ENCODE data around the gene HTR4.
A peak's percentile ranks its signal among the peaks of the same experiment; 100 is the strongest.
"Not testable (repeated sequence)": the region's sequence is repeated elsewhere in the genome, so short reads cannot be mapped to it uniquely, and the experiment has no call there.

HTR4 gene

GRCh38 chr5:148541054-148541835 lies 113.1 kb downstream of the HTR4 start:
- DNase-seq (ENCODE audit: low spot score in 2 of 2) (no peak), ATAC-seq (peak; percentile 57)
- Mint-ChIP-seq H3K4me3 (no peak overlapping the region), H3K4me1 (no peaks in the 10 kb centered on the region), H3K9me3 (peaks cover 4% of the 10 kb centered on the region), H3K27ac (no peak overlapping the region), H3K36me3 (no peaks in the 10 kb centered on the region)

GRCh38 chr5:148540647-148541046 lies 113.7 kb downstream of the HTR4 start:
- Mint-ChIP-seq H3K4me3 (no peak overlapping the region), H3K9me3 (peaks cover 4% of the 10 kb centered on the region), H3K36me3 (no peaks in the 10 kb centered on the region), H3K27ac (no peak overlapping the region), H3K4me1 (no peaks in the 10 kb centered on the region)
- no peak for ATAC-seq
- no peak for DNase-seq (ENCODE audit: low spot score in 2 of 2)

DNA sequence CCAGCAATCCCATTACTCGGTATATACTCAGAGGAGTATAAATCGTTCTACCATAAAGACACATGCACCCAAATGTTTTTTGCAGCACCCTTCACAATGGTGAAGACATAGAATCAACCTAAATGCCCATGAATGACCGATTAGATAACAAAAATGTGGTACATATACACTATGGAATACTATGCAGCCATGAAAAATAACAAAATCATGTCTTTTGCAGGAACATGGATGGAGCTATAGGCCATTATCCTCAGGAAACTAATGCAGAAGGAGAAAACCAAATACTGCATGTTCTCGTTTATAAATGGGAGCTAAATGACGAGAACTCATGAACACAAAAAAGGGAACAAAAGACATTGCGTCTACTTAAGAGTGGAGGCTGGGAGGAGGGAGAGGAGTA lies 114.5 kb downstream of the HTR4 start:
- Mint-ChIP-seq H3K9me3 (peaks cover 4% of the 10 kb centered on the region), H3K4me1 (no peaks in the 10 kb centered on the region), H3K4me3 (no peak overlapping the region), H3K36me3 (no peaks in the 10 kb centered on the region), H3K27ac (no peak overlapping the region)
- no peak for ATAC-seq
- DNase-seq (ENCODE audit: low spot score in 2 of 2) = no peak

DNA sequence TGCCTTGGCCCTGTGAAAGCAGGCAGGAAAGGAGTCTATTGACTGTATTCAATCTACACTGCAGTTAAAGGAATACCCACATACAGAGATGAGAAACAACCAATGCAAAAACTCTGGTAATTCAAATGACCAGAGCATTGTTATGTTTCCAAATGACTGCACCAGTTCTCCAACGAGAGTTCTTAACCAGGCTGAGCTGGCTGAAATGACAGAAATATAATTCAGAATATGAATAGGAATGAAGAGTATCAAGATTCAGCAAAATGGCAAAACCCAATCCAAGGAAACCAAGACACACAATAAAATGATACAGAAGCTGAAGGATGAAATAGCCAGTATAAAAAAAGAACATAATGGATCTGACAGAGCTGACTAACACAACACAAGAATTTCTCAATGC lies 119.1 kb downstream of the HTR4 start:
- Mint-ChIP-seq H3K36me3 (no peaks in the 10 kb centered on the region), H3K27ac (no peak overlapping the region), H3K4me1 (no peaks in the 10 kb centered on the region), H3K4me3 (no peak overlapping the region), H3K9me3 (peaks cover 4% of the 10 kb centered on the region)
- DNase-seq (ENCODE audit: low spot score in 2 of 2) (no peak), ATAC-seq (no peak)

DNA sequence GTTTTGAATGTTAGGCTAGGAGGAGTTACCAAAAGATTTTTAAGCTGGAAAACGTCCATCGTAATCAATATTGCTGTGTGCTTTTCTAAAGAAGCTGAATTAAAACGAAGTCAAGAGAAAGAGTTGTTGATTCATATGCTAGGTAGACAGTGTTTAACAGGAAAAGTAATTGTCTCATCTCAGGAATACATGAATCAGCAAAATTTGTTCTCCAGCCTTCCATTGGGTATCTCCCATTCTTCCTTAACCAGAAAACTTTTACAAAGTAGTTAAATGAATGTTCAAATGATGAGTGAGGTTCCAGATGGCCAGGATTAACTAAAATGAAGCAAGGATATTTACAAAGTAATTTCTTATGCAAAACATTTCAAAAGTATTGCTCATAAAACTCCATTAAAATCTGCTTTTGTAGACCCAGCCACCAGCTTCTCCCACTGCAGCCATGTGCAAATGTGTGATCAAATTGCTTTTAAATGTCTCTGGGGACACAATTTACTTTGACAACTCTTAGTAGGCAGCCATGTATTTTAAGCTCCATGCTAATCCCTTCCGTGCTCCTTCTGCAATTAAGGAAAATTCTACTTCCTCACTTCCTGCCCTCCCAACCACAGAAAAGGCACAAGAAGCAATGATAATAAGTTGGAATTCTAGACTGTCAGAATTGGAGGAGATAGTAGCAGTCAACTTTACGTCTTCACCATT lies 121.2 kb downstream of the HTR4 start:
- no peaks in the 10 kb centered on the region for H3K4me1 Mint-ChIP-seq
- no peak overlapping the region for H3K27ac Mint-ChIP-seq
- ATAC-seq (no peak), DNase-seq (ENCODE audit: low spot score in 2 of 2) (no peak)
- no peak overlapping the region for H3K4me3 Mint-ChIP-seq
- peaks cover 7% of the 10 kb centered on the region for H3K9me3 Mint-ChIP-seq
- no peaks in the 10 kb centered on the region for H3K36me3 Mint-ChIP-seq

DNA sequence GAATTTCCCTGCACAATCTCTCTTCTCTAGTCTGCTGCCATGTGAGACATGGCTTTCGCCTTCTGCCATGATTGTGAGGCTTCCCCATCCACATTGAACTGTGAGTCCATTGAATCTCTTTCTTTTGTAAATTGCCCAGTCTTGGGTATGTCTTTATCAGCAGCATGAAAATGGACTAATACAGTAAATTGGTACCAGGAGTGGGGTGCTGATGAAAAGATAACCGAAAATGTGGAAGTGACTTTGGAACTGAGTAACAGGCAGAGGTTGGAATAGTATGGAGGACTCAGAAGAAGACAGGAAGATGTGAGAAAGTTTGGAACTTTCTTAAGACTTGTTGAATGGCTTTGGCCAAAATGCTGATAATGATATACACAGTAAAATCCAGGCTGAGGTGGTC lies 124.9 kb downstream of the HTR4 start:
- ATAC-seq; H3K4me3 Mint-ChIP-seq; H3K27ac Mint-ChIP-seq; H3K9me3 Mint-ChIP-seq; H3K4me1 Mint-ChIP-seq; DNase-seq (ENCODE audit: low spot score in 2 of 2); H3K36me3 Mint-ChIP-seq: not testable (repeated sequence)

DNA sequence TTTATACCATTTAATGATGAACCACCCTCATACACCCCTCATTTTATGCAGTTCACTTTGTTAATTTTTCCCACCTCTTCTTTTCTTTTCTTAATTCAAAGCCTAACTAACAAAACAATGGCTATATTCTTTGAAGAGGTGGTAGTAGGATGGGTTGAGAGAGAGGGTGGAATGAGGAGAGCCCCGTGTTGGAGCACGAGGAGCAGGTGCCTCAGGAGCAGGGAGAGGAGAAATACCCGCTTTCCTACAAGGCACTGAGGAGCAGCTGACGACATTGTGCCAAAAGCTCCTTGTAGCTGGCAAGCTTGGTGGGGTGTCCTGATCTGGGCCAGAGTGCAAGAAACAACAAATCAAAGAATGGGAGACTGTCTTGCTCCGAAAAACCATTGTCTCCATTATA lies 129.6 kb downstream of the HTR4 start:
- Mint-ChIP-seq H3K9me3 (peaks cover 5% of the 10 kb centered on the region), H3K36me3 (no peaks in the 10 kb centered on the region), H3K27ac (no peak overlapping the region), H3K4me1 (no peaks in the 10 kb centered on the region), H3K4me3 (no peak overlapping the region)
- DNase-seq (ENCODE audit: low spot score in 2 of 2) (no peak), ATAC-seq (no peak)

DNA sequence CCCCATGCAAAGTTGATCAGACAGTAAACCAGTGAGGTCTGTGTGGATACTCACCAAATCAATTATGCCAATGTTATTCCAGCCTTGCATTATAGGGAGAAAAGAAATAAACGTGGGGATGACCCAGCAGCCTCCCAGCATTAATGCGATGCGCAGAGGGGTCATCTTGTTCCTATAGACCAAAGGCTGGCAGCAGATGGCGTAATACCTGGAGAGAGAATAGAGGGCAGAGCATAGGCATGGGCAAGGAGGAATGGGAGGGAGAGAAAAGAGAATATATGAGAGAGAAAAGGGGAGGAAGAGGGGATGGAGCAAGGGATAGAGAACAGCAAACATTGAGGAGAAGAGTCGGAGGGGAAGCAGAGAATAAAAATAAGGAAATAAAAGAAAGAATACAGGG lies 131.2 kb downstream of the HTR4 start:
- no peak for ATAC-seq
- H3K4me1 Mint-ChIP-seq = no peaks in the 10 kb centered on the region
- DNase-seq (ENCODE audit: low spot score in 2 of 2) = no peak
- H3K36me3 Mint-ChIP-seq = no peaks in the 10 kb centered on the region
- no peaks in the 10 kb centered on the region for H3K9me3 Mint-ChIP-seq
- no peak overlapping the region for H3K27ac Mint-ChIP-seq
- no peak overlapping the region for H3K4me3 Mint-ChIP-seq

DNA sequence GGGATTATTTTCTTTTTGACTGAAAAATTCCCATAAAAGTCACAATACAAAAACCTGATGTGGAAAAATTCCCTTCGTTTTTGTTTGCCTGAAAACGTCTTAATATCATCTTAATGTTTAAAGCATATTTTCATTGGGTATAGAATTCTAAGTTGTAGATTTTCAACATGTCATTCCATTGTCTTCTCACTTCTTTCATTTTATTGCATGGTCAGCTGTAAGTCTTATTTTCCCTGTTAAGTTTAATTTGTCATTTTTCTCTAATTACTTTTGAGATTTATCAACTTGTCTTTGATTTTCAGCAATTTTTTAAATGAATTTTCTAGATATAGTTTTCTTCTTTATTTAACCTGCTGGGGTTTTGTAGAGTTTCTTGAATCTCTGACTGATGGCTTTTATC lies 138.9 kb downstream of the HTR4 start:
- Mint-ChIP-seq H3K4me1 (no peaks in the 10 kb centered on the region), H3K36me3 (no peaks in the 10 kb centered on the region), H3K9me3 (peaks cover 8% of the 10 kb centered on the region), H3K4me3 (no peak overlapping the region), H3K27ac (no peak overlapping the region)
- DNase-seq (ENCODE audit: low spot score in 2 of 2) = no peak
- ATAC-seq = no peak

DNA sequence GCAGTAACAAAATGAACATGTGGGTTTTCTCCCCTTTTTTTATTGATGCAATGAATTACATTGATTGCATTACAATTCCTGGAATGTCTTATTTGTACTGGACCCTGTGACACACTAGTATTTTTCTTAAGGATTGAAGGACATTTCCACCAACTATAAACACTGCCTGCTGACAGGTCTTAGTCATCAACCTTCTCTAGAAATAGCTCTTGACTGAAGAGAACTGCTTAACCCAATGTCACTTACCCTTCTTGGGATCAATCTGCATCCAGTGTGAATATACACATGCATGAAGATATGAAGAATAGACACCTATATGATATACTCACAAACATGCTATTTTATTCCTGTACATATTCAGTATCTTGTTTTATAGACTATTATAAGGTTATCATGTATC lies 140.0 kb downstream of the HTR4 start:
- ATAC-seq = no peak
- no peak overlapping the region for H3K27ac Mint-ChIP-seq
- H3K36me3 Mint-ChIP-seq = no peaks in the 10 kb centered on the region

DNA sequence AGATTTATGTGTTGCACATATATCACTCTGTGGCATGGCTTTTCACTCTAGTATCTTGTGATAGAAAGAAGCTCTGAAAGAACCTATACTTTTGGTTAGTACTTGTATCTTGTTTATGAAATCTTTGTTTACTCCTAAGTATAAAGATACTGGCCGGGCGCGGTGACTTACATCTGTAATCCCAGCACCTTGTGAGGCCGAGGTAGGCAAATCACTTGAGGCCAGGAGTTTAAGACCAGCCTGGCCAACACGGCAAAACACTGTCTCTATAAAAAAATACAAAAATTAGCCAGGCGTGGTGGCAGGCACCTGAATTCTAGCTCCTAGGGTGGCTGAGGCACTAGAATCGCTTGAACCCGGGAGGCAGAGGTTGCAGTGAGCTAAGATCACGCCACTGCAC lies 141.8 kb downstream of the HTR4 start:
- ATAC-seq (no peak), DNase-seq (ENCODE audit: low spot score in 2 of 2) (no peak)
- no peak overlapping the region for H3K27ac Mint-ChIP-seq
- peaks cover 8% of the 10 kb centered on the region for H3K9me3 Mint-ChIP-seq
- H3K4me1 Mint-ChIP-seq = no peaks in the 10 kb centered on the region
- H3K36me3 Mint-ChIP-seq = no peaks in the 10 kb centered on the region
- H3K4me3 Mint-ChIP-seq = no peak overlapping the region

More for the DNA sequence above, 140.0 kb downstream of the HTR4 start:
- Mint-ChIP-seq H3K9me3 (peaks cover 8% of the 10 kb centered on the region), H3K4me1 (no peaks in the 10 kb centered on the region), H3K4me3 (no peak overlapping the region)
- DNase-seq (ENCODE audit: low spot score in 2 of 2) = no peak

DNA sequence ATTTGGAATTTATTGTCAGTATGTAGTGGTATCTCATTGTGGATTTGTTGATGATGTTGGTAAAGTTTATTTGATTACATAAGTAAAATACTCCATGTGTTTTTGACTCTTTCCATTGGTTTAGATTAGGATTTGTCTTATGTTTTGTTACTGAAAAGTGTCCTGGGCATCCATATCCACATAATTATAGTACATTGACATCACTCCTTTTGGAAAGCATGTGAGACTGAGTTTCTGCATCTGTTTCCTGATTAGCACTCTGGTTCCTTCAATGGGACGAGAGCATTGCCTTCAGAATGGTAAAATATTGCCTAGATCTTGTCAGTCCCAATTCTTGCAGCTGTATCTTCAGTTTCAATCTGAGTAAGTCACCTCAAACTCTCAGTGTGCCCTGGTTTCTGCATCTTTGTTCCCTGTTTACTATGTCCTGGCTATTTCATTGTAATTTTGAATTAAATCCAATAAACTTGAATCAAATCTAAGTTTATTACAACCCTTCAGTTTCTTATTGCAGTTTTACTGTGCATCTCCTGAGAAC lies 142.4 kb downstream of the HTR4 start:
- no peak overlapping the region for H3K4me3 Mint-ChIP-seq
- no peaks in the 10 kb centered on the region for H3K4me1 Mint-ChIP-seq
- DNase-seq (ENCODE audit: low spot score in 2 of 2) (no peak), ATAC-seq (no peak)
- H3K27ac Mint-ChIP-seq = no peak overlapping the region
- peaks cover 8% of the 10 kb centered on the region for H3K9me3 Mint-ChIP-seq
- H3K36me3 Mint-ChIP-seq = no peaks in the 10 kb centered on the region

DNA sequence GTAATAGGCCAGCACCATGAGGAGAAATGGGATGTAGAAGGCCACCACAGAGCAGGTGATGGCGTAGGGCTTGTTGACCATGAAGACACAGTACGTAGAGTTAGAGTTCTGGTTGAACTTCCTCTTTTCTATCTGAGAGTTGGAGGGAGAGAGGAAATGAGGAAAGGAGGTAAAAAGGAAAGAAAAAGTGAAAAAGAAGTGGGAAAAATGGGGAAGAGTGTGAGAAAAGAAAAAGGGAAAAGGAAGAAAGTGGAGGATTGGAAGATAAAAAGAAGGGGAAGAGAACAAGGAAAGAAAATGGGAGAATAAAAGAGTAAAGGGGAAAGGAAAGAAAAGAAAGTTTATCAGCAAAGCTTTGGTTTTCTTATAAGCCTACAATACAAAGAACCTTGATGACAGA lies 144.4 kb downstream of the HTR4 start:
- ATAC-seq = no peak
- no peaks in the 10 kb centered on the region for H3K36me3 Mint-ChIP-seq
- H3K4me3 Mint-ChIP-seq = no peak overlapping the region
- no peak for DNase-seq (ENCODE audit: low spot score in 2 of 2)
- no peak overlapping the region for H3K27ac Mint-ChIP-seq
- H3K9me3 Mint-ChIP-seq = no peaks in the 10 kb centered on the region
- no peaks in the 10 kb centered on the region for H3K4me1 Mint-ChIP-seq

DNA sequence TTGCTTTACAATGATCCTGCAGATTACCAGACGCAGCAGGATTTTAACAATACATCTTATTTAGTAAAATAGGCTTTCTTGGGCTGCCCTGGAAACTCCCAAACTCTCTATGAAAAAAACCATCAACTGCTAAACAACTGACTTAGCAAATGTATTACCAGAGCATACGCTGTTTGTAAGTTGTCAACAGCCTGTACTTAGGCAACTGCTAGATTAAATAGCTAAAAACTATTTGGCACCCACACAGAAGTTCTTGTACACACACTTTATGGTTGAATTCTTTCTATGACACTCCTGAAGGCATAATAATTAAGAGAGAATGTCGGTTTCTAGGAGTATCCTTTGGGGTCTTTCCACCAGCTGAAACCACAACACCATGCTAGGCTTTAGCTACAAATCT lies 146.7 kb downstream of the HTR4 start:
- no peaks in the 10 kb centered on the region for H3K4me1 Mint-ChIP-seq
- no peaks in the 10 kb centered on the region for H3K36me3 Mint-ChIP-seq
- no peak overlapping the region for H3K27ac Mint-ChIP-seq
- no peaks in the 10 kb centered on the region for H3K9me3 Mint-ChIP-seq
- DNase-seq (ENCODE audit: low spot score in 2 of 2) = no peak
- H3K4me3 Mint-ChIP-seq = no peak overlapping the region
- no peak for ATAC-seq

DNA sequence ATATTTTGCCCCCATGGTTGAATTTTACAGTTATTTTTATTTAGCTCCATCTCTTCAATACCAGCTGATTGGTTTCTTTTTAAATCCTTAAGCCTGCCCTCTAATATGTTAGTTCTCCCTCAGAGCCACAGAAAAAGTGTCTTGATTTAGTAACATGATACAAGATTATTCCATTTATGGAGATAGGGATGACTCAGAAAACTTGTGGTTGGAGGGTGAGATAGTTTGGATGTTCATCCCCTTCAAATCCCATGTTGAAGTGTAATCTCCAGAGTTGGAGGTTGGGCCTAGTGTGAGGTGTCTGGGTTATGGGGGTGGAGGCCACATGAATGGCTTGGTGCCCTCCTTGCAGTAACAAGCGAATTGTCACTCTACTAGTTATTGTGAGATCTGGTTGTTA lies 154.9 kb downstream of the HTR4 start:
- Mint-ChIP-seq H3K27ac (no peak overlapping the region), H3K36me3 (no peaks in the 10 kb centered on the region), H3K9me3 (no peaks in the 10 kb centered on the region), H3K4me1 (no peaks in the 10 kb centered on the region), H3K4me3 (no peak overlapping the region)
- DNase-seq (ENCODE audit: low spot score in 2 of 2) (no peak), ATAC-seq (no peak)

DNA sequence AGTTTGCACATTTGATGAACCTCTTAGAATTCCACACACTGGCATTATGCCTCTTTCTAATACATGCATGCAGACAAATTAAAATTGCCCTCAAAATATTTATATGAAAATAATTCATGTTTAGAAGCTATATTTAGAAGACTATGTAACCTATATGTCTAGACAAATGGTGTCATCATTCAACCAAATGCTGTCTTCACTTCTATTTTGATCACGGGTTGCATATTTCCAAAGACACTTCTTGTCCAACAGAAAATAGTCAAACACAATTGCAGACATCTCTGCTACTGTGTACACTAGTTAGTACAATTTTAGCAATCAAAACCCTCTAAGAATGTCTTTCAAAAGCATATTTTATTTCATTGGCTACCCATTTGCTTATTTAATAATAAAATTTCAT lies 156.6 kb downstream of the HTR4 start:
- Mint-ChIP-seq H3K4me3 (no peak overlapping the region), H3K9me3 (no peaks in the 10 kb centered on the region), H3K27ac (no peak overlapping the region), H3K36me3 (no peaks in the 10 kb centered on the region), H3K4me1 (no peaks in the 10 kb centered on the region)
- DNase-seq (ENCODE audit: low spot score in 2 of 2) (no peak), ATAC-seq (no peak)
